KBM-7 (cell line): Measurements from ENCODE around the gene TSPAN9.

Experiments used
- DNase-seq: peaks from one replicate; pipeline ENCODE4 v3.0.0-alpha.2; 2015
- in situ Hi-C: fragments of 300-500 bp; cut with MboI; formaldehyde crosslinking; loops from 2 replicates; pipeline ENCODE4 v1.14.3; 2020; ENCODE audit warnings: low sequenced_read_pairs, low pct_unique_long_range_greater_than_20kb, mixed read lengths

The TSPAN9 gene

GRCh38 chr12:3288690-3289089, 211.5 kb downstream of the TSPAN9 start:
- in situ Hi-C loops: no loop called here
- no peak for DNase-seq

DNA sequence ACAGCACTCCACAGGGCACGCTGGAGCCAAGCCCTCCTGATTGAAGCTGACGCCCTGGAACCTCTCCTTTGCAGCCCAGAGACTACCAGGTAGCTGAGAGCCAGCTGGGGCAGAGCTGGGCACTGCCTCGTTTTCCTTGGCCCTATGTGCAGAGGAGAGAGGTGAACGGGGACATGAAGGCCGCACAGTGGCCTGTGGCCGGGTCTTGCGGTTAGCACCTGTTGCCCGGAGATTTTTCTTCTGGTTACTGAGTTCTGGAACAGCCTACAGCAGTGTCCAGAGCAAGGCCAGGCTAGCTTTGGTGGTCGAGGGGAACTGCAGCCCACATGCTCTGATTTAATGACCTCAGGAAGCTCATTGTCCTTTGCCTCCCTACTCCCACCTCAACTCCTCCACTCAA, 212.5 kb downstream of the TSPAN9 start:
- no peak for DNase-seq

GRCh38 chr12:3291939-3292338, 214.8 kb downstream of the TSPAN9 start:
- in situ Hi-C loops: no loop called here
- no peak for DNase-seq

More for the DNA sequence above, 212.5 kb downstream of the TSPAN9 start:
- in situ Hi-C loops: no loop called here

GRCh38 chr12:3292677-3293412, 215.7 kb downstream of the TSPAN9 start:
- DNase-seq: no peak
- in situ Hi-C loops: no loop called here

GRCh38 chr12:3293446-3294161, 216.4 kb downstream of the TSPAN9 start:
- DNase-seq: no peak
- in situ Hi-C loops: no loop called here

DNA sequence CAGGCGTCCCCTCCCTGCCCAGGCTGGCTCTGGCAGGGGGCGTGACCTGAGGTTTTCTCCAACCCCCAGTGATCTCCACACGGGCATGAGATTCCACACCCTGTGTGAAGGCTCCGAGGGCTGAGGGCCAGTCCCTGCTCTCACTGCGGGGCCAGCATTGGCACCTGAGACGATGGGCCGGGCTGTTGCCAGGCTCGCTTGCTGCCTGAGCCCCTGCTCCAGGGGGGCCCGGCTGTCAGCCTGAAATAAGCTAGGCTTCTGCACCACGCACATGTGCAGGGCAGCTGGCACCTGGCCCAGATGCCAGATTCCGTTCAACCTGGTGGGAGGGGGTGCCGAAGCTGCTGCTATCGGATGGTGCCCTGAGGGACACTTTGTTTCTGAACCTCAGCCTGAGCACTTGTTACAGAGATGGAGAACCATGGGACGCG, 217.3 kb downstream of the TSPAN9 start:
- no peak for DNase-seq
- in situ Hi-C loops: no loop called here

- in situ Hi-C loops: no loop called here
- DNase-seq: no peak
These were observed 218.0 kb downstream of the TSPAN9 start for GRCh38 chr12:3295225-3295624.

- in situ Hi-C loops: no loop called here
- DNase-seq: no peak
These were observed 218.6 kb downstream of the TSPAN9 start for GRCh38 chr12:3295646-3296408.

- in situ Hi-C loops: no loop called here
- no peak for DNase-seq
These were observed 219.2 kb downstream of the TSPAN9 start for GRCh38 chr12:3296409-3296701.

DNA sequence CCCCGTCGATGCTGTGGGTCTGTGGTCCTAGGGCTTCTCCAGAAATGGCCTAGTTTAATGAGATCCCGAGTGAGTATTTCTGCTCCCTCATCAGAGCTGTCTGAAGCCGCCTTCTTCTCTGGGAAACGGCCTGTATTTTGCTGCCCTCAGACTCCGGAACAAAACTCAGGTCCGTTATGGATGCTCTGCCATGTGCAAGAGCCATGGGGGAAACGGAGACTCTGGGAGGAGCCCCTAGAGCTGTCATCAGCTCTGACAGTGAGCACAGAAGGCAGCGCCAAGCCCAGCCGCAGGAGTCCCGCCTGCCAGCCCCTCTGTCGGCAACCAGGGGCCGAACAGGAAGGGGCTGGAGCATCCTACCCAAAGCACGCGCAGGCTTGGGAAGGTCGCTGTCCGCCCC, 221.4 kb downstream of the TSPAN9 start:
- in situ Hi-C loops: no loop called here
- no peak for DNase-seq

GRCh38 chr12:3299929-3300832, 223.0 kb downstream of the TSPAN9 start:
- DNase-seq: peak; percentile 79
- in situ Hi-C loops: loop anchor here (25.0 kb wide), 1 partner anchor 487 kb away; no protein-coding TSS in a partner anchor

DNA sequence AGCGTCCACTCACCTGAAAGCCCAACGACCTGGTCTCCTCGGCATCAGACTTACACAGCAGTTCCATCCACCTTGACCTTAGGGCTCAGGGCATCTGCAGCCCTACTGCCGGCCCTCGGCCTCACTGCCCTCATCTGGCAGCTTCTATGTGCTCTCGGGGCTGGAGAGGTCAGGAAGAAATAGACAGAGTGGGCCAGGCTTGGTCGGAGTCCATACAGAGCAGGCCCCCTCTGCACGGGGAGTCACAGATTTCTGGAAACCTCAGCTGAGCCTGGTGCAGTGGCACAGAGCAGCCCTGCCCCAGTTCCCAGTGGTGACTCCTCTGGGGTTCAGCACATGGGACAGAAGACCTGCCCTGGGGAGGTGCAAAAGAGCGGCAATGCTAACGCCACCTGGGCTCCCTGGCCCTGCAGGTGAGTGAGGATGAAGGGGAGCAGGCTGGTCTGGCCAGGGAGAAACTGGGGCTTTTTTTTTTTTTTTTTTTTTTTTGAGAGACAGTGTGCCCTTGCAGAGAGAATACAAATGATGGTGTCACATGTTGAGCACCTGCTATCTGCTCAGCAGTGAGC, 223.7 kb downstream of the TSPAN9 start:
- DNase-seq: no peak
- in situ Hi-C loops: loop anchor here (25.0 kb wide), 1 partner anchor 486 kb away; no protein-coding TSS in a partner anchor

DNA sequence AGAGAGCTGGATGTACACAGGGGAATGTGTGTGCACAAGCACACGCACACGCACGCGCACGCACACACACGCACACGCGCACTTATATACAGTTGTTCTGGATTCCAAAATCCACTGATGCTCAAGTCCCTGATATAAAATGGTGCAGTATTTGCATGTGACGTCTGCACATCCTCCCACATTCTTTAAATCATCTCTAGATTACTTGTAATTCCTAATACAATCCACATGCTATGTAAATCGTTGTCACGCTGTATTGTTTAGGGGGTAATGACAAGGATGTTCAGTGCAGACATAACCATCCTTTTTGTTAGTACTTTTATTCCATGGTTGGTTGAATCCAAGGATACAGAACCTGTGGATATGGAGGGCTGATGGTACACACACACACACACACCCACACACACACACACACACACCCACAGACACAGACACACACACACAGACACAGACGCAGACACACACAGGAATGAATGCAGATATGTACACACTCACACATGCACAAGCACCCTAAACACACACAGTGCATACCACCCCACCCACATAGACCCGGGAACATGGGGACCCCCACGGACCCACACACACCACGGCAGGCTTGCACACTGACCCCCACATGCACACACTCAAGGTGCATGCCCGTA, 225.3 kb downstream of the TSPAN9 start:
- no peak for DNase-seq
- in situ Hi-C loops: loop anchor here (25.0 kb wide), 1 partner anchor 485 kb away; no protein-coding TSS in a partner anchor

DNA sequence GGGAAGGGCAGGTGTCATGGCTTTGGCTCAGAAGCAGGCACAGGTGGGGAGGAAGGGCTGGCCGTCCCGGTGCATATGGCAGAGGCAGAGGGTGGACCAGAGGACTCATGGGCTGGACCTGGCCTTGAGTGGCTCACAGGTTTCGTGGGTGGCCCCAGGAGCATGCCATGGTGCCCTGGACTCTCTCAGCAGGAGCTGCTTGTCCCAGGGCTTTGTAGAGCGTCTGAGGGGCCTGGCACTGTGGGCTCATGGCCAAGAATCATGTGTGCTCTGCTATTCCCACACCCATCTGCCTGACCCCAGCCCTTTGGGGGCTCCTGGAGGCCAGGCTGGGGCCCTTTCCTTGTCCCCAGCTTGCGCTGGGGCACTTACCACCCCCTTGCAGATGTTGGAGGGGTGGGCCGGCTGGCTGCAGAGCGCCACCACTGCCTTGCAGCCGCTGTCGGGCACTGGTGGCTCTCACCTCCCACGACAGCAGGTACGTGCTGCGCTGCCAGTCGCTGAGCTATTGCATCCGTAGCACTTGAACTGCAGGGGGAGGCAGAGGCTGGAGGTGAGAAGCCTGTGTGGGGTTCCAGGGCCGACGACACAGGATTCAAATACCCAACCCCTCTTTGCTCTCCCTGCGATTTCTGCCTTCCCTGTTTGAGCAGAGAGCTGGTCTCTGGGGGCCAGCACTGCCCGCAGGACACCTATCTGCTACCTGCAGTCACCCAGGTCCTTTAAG, 226.4 kb downstream of the TSPAN9 start:
- in situ Hi-C loops: loop anchor here (25.0 kb wide), 1 partner anchor 484 kb away; no protein-coding TSS in a partner anchor

GRCh38 chr12:3304436-3305165, 227.4 kb downstream of the TSPAN9 start:
- in situ Hi-C loops: loop anchor here (25.0 kb wide), 1 partner anchor 483 kb away; no protein-coding TSS in a partner anchor

More for the DNA sequence above, 226.4 kb downstream of the TSPAN9 start:
- no peak for DNase-seq

DNA sequence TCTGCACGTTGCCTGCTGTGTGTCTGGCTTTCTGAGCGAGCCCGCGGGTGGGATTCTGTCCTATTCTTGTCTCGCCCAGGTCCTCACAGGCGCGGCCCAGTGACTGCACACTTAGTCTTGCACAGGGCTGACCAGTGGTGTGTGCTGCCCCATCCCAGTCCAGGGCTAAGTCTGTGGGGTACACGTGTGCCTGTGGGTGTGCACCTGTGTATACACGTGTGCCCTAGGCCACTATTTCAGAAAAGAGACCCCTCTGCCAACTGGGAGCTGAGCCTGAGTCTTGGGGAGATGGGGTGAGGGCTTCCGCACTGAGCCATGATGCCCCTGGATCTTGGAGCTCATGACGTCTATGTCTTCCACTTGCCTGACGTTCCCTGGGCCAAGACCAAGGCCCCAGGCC, 228.3 kb downstream of the TSPAN9 start:
- in situ Hi-C loops: loop anchor here (25.0 kb wide), 1 partner anchor 482 kb away; no protein-coding TSS in a partner anchor
- no peak for DNase-seq

More at GRCh38 chr12:3304436-3305165, 227.4 kb downstream of the TSPAN9 start:
- no peak for DNase-seq
